Measurements from ENCODE around the gene GNL3. TPM values are rescaled to one million over a fixed set of nuclear protein-coding genes. Genes with fewer than 3 reads are reported as not detected.
"Not testable (repeated sequence)": the region's sequence is repeated elsewhere in the genome, so short reads cannot be mapped to it uniquely, and the experiment has no call there.

Gene GNL3
- total RNA-seq, 2 experiments from 2014 or later = 198 to 200 TPM

DNA sequence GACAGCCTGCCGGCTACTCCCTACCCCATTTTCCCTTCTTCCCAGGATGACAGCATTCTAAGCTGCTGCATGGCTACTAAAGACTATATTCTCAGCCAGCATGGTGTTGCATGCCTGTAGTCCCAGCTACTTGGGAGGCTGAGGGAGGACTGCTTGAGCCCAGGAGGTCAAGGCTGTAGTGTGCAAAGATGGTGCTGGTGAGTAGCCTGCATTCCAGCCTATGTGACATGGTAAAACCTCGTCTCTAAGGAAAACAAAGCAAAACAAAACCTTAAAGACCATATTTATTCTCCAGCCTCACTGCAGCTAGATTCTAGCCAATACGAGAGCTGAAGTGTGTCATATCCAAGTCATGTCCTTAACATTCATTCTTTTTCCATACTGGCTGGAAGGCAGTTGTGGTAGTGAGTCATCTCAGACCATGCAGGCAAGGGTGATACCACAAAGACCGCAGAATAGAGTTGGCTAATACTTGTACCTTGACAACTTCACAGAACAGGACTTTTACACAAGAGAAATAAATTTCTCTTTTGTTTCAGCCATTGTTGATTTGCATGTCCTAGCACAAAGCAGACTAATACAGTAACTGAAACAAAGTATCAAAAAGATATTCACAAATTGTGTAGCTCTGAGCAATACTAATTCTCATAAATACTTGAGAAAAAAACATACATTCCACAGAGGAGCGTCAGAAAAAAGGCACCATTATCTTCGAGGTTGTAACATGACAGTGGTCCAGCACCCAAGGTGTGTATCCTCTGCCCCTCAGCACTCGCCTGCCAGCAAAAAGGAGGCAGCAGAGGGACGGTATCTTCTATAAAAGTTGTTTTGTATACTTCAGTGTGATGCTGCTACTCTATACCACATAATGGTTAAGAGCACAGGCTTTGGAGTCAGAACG, 15.0 kb upstream of the GNL3 start:
- Mint-ChIP-seq H3K9me3 (no peaks in the 10 kb centered on the region), H3K4me1 (ENCODE audit: low read depth) (peaks cover 29% of the 10 kb centered on the region), H3K27me3 (no peaks in the 10 kb centered on the region), H3K4me3 (no peak overlapping the region), H3K27ac (peak overlapping the region; percentile 82), H3K36me3 (ENCODE audit: low read depth) (peaks cover 40% of the 10 kb centered on the region)
- POLR2A ChIA-PET = interaction anchor here (1.1 to 1.5 kb wide), 2 partner anchors 17 to 35 kb away, joined by 3 read pairs; partner anchors contain the start of genes GLT8D1 and SPCS1
- DNase-seq (peak; percentile 64), ATAC-seq (peak; percentile 85)
- TF ChIP-seq, protein P1, sequence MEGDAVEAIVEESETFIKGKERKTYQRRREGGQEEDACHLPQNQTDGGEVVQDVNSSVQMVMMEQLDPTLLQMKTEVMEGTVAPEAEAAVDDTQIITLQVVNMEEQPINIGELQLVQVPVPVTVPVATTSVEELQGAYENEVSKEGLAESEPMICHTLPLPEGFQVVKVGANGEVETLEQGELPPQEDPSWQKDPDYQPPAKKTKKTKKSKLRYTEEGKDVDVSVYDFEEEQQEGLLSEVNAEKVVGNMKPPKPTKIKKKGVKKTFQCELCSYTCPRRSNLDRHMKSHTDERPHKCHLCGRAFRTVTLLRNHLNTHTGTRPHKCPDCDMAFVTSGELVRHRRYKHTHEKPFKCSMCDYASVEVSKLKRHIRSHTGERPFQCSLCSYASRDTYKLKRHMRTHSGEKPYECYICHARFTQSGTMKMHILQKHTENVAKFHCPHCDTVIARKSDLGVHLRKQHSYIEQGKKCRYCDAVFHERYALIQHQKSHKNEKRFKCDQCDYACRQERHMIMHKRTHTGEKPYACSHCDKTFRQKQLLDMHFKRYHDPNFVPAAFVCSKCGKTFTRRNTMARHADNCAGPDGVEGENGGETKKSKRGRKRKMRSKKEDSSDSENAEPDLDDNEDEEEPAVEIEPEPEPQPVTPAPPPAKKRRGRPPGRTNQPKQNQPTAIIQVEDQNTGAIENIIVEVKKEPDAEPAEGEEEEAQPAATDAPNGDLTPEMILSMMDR (IDR thresholded peaks at IDR 0.05) = no peak
- CTCF ChIA-PET = interaction anchor here (0.9 kb wide), 1 partner anchor 11 kb away, joined by 5 read pairs; no protein-coding TSS in a partner anchor
- intact Hi-C loops (cut with micrococcal nuclease) = no loop called here

DNA sequence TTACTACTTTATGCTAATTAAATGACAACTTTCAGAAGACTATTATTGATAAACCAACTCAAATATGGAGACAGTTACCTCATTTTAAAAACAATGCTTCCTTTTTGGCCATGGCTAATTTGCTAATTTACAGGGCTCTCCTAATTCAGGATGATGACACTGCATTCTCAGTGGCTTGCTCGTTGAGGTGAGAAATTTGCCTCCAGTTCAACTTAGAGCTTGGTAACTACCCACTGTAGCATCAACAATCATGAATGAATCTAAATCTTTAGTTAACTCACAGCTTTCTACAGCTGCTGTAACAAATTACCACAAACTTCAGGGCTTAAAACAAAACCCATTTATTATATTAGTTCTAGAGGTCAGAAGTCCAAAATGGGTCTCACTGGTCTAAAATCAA, 14.2 kb upstream of the GNL3 start:
- peaks cover 47% of the 10 kb centered on the region for H3K36me3 Mint-ChIP-seq (ENCODE audit: low read depth)

DNA sequence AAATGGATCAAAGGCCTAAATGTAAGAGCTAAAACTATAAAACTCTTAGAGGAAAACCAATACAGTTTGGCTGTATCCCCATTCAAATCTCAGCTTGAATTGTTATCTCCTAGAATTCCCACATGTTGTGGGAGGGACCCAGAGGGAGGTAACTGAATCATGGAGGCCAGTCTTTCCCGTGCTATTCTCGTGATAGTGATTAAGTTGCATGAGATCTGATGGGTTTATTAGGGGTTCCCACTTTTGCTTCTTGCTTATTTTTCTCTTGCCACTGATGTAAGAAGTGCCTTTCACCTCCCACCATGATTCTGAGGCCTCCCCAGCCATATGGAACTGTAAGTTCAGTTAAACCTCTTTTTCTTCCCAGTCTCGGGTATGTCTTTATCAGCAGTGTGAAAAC, 9.6 kb upstream of the GNL3 start:
- DNase-seq; H3K4me3 Mint-ChIP-seq; intact Hi-C loops (cut with micrococcal nuclease); CTCF ChIA-PET; H3K27me3 Mint-ChIP-seq; ATAC-seq; H3K27ac Mint-ChIP-seq; H3K9me3 Mint-ChIP-seq: not testable (repeated sequence)
- Mint-ChIP-seq H3K36me3 (ENCODE audit: low read depth) (peaks cover 52% of the 10 kb centered on the region), H3K4me1 (ENCODE audit: low read depth) (peaks cover 28% of the 10 kb centered on the region)
- POLR2A ChIA-PET = interaction anchor here (0.7 kb wide), 1 partner anchor 11 kb away, joined by 3 read pairs; no protein-coding TSS in a partner anchor

More for the DNA sequence above, 14.2 kb upstream of the GNL3 start:
- no peak for DNase-seq
- ATAC-seq = no peak
- Mint-ChIP-seq H3K4me1 (ENCODE audit: low read depth) (peaks cover 29% of the 10 kb centered on the region), H3K27ac (peak overlapping the region; percentile 82), H3K27me3 (no peaks in the 10 kb centered on the region), H3K4me3 (no peak overlapping the region), H3K9me3 (no peaks in the 10 kb centered on the region)
- TF ChIP-seq, protein P1 (IDR thresholded peaks at IDR 0.05) = no peak
- intact Hi-C loops (cut with micrococcal nuclease) = no loop called here
- ChIA-PET CTCF (no interaction called here), POLR2A (interaction anchor here (0.6 to 1.5 kb wide), 3 partner anchors 10 to 99 kb away, joined by 3 to 4 read pairs (median 3); no protein-coding TSS in a partner anchor)

DNA sequence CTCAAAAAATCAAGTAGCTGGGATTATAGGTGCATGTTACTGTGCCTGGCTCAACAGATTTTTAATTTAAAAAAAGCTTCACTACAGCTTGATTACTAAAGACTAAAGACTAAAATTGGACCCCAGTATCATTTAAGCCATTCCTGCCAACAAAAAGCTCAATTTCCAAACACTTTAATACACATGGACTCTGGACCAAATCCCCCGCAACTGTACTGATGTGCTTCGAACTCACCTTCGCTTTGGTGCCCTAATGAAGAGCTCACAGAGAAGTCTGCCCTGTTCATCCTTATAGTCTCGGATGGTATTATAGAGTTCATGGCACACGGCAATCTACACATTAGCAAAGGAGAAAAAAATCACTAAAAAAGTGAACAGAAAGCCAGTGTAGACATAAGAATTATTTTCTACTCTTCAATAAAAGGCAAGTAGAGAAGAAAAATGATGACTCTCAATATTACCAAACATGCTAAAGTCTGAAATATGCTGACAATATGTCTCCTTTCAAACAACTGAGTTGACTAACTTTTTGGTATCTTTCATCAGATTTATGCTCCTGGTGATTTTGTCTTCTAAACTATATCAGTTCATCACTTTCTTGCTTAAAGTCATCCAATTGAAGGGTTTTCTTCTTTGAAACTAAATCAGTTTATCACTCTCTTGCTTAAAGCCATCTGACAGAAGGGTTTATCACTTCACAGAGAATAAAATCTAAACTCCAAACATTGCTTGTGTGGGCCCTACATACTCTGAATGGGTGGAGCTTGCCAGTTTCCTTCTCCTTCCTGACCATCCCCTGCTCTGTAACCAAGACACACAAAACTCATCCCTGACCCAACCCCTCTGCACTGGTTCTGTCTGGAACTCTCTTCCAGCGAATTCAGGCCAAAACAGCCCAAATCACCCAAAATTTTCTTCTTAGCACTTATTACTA, 7.3 kb upstream of the GNL3 start:
- ChIA-PET POLR2A (interaction anchor here (0.5 to 1.1 kb wide), 2 partner anchors 9 to 70 kb away, joined by 3 to 4 read pairs; no protein-coding TSS in a partner anchor), CTCF (interaction anchor here (1.0 to 1.5 kb wide), 2 partner anchors 14 to 21 kb away, joined by 3 read pairs; no protein-coding TSS in a partner anchor)
- Mint-ChIP-seq H3K9me3 (no peaks in the 10 kb centered on the region), H3K4me1 (ENCODE audit: low read depth) (peaks cover 32% of the 10 kb centered on the region), H3K36me3 (ENCODE audit: low read depth) (peaks cover 48% of the 10 kb centered on the region), H3K27me3 (no peaks in the 10 kb centered on the region), H3K27ac (peak overlapping the region; percentile 79), H3K4me3 (no peak overlapping the region)
- no peak for ATAC-seq
- DNase-seq = no peak
- TF ChIP-seq, protein P1 (IDR thresholded peaks at IDR 0.05) = no peak
- intact Hi-C loops (cut with micrococcal nuclease) = no loop called here

DNA sequence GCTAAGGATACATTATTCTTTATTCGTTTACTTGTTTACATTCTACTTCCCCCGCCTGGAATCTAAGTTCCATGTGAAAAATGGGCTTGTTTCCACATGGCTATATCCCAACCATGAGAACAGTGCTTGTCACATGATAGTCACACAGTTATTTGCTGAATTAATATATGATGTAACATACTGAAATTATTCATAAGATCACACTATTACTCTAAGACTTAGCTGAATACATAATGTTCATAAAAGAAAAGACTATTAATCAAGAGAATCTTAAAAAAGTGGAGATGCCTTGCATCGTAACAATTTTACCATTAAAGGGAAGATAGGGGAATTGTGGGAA, 6.7 kb upstream of the GNL3 start:
- TF ChIP-seq, protein P1 (IDR thresholded peaks at IDR 0.05) = no peak
- CTCF ChIA-PET = interaction anchor here (1.0 to 1.5 kb wide), 2 partner anchors 14 to 21 kb away, joined by 3 read pairs; no protein-coding TSS in a partner anchor
- POLR2A ChIA-PET = no interaction called here
- no peaks in the 10 kb centered on the region for H3K9me3 Mint-ChIP-seq
- no peaks in the 10 kb centered on the region for H3K27me3 Mint-ChIP-seq
- DNase-seq = no peak
- intact Hi-C loops (cut with micrococcal nuclease) = no loop called here
- peaks cover 48% of the 10 kb centered on the region for H3K36me3 Mint-ChIP-seq (ENCODE audit: low read depth)
- no peak for ATAC-seq
- H3K27ac Mint-ChIP-seq = peak overlapping the region; percentile 79
- peaks cover 38% of the 10 kb centered on the region for H3K4me1 Mint-ChIP-seq (ENCODE audit: low read depth)
- no peak overlapping the region for H3K4me3 Mint-ChIP-seq
